Stromal cell of bone marrow (primary cell): Measurements from ENCODE around the gene B4GALNT1.

Source experiments
- DNase-seq: peaks from one replicate; pipeline ENCODE4 v3.0.0-alpha.2; 2012; ENCODE audit warnings: low read depth

Gene B4GALNT1

GRCh38 chr12:57584050-57584449 is 49.0 kb downstream of the B4GALNT1 start:
- DNase-seq, result no peak

DNA sequence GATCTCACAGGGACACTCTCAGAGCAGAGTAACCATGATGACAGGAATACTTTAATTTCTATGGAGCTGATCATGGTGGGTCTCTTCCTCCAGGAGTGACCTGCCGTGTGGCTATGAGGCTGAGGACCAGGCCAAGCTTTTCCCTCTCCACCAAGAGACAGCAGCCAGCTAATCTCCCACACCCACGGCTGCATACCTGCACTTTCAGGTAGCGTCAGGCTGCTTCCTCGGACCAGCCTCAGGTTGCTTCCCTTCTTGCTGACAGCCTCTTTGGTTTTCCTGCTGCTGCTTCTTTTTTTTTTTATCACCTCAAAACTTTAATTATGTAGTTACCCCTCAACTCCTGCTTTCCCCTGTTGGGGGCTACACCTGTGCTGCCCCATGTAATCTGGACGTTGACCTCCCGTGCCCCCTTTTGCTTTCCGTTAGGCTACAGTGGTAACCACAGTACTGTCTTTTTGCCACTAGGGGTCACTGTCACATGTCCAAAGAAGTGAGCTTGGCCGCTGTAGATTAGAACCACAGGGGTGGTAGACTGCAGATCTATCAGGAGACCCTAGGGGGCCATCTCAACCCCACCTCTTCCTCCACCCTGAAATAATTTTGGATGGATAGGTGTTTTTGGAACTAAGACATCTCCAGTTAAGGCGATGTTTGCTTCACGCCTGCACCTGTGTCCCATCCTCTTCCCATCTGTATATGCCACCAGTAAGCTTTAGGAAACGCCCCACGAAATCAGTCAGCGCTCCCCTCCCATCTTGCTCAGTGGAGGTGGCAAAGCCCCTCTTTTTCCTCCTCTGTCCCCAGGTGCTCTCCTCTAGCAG is 49.8 kb downstream of the B4GALNT1 start:
- DNase-seq, result peak; percentile 50

DNA sequence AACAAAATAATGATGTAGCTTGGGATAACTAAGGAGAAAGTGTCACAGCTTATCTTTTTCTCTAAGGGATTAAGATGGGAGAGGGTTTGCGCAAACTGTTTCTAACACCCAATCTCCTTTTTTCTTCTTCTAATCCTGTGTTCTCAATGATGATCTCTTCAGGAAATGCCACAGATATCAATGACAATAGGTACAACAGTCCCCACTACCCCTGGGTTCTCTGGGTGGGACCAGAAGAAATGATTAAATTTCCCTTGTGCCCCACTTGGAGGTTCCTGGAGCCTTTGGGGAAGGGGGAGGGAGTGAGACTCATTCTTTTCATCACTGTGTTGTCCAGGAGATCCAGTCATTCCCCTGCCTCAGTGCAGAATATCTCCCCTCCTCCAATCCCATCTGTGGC is 50.6 kb downstream of the B4GALNT1 start:
- no peak for DNase-seq

DNA sequence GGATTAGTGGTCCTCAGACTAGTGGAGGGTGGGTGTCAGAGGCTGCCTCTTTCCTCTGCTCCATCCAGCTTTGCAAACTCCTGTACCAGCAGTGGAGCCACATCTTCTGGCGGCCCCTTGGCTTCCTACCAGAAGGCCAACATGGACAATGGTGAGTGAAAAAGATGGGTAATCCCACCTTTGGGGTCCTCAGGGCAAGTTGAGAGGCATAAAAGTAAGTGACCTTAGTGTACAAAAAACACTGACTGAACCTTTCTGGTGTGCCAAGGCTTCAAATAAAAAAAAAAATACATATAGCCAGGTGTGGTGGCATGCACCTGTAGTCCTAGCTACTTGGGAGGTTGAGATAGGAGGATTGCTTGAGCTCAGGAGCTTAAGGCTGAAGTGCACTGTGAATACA is 51.2 kb downstream of the B4GALNT1 start:
- no peak for DNase-seq

- DNase-seq, result no peak
Observed at GRCh38 chr12:57580466-57580795, 52.6 kb downstream of the B4GALNT1 start.

- DNase-seq, result no peak
Observed at GRCh38 chr12:57579677-57580465, 53.1 kb downstream of the B4GALNT1 start.

DNA sequence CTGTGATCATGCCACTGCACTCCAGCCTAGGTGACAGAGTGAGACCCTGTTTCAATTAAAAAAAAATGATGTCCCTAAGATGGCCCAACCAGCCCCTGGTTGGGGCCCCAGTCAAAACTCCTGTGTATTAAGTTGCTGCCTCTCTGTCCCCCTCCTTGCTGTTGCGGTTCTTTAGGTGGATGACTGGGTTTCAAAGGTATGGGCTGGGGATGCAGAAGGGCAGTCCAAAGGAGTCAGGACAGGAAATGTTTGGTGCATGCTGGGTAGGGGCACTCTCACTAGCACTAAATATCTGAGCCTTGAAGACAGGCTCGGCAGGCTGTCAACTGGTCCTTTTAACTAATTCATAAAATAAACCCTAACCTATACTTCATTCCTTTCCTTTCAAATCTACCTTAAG is 54.0 kb downstream of the B4GALNT1 start:
- no peak for DNase-seq

DNA sequence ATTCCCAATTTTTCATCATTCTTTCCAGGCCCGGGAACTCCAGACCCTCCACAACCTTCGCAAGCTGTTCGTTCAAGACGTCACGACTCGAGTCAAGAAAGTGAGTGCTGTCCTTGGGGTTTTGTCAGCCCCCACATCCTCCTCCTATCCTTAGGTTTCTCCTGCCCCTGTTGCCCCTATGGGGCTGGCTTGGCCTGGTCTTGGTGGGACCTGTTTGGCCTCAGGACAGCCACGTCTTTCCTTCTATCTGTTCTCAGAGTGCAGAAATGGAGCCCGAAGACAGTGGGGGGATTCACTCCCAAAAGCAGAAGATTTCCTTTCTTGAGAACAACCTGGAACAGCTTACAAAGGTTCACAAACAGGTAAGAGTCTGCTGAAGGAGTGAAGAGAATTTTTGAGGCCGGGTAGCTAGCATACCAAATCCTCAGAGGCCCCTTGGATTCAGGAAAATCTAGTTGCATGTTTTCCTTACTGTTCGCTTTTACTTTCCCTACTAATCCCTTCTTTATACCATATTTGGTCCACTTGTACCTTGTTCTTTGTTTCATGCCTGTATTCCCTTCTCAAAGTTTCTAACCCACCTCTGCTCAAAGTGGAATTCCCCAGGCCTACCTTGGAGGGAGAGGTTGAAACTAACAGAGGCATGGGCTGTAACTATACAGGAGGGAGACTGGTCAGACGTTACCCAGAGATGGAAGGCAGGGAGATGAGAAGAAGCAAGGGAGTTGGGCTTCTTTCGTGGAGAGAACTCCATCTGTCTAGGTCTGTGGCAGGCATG is 54.8 kb downstream of the B4GALNT1 start:
- no peak for DNase-seq

DNA sequence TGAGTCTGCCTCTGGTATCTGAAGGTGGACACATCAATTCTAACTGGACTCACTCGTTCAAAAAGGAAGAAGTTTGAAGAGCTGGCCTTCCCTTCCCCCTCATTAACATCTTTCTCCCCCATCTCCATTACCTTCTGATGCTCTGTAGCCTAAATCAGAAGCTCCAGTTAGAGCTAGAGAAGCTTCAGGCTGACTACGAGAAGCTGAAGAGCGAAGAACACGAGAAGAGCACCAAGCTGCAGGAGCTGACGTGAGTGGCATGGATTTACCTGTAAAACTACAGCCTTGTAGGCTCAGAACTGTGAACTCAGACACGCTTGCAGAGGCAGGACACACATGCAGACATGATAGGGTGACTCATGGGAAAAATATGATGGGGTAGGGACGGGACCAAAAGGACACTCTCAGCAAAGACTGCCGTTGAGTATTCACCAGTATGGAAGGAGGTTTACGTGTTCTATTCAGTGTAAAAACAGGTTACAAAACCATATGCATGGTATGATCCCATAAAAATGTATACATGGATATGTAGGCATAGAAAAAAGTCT is 56.3 kb downstream of the B4GALNT1 start:
- DNase-seq, result no peak
